Heart left ventricle (tissue), 13 donors: Measurements from ENCODE around the gene MAP4K4.

Source experiments
- POLR2A ChIP-seq, 2 donors: fragments of 450-650 bp; IDR thresholded peaks; one replicate each; pipeline ENCODE4 v1.6.1; 2017; ENCODE audit warnings: antibody characterized with exemption in 2 of 2, mild to moderate bottlenecking in 2 of 2, moderate library complexity in 2 of 2
- TF ChIP-seq, protein P1 (sequence below), 12 donors: fragments of 200-600 bp; sonication (generic) in 4 of 12; IDR thresholded peaks; one replicate each; pipeline versions ENCODE4 v1.5.0 to v1.8.0; 2018 to 2022; ENCODE audit warnings: antibody characterized with exemption in 12 of 12, mild to moderate bottlenecking in 5 of 12
- donor health status: ischemic (EF 13 %, LVEDD 7.1; RV severe dilation, severe dysfunction).
- donor health status: DM: no; HTN: yes; CAD: no.
- donor health status: DM: no; HTN: no; CAD: no.
- donor health status: ischemic (EF 25% LVEDD 6.9; RV normal size, moderate dysfunction).
- donor health status: ischemic (EF 25% LVEDD 5.7; RV mildly dilated, moderate dysfunction).
- donor health status: ischemic (EF 35%, LVEDD 5.7; RV mildly dilated, moderate dysfunction).
- donor health status: nonischemic (EF 11% LVEDD 7.7; RV severe dilation, severe dysfunction).
- donor health status: DM: yes; HTN: yes; CAD: no.
- donor health status: PGD.
- donor health status: ischemic (EF 29% LVEDD 5.4; RV normal size, mild dysfunction).
- donor health status: nonischemic (EF 23%, LVEDD 6.1; RV moderate dilation, normal function).

- no peak for TF ChIP-seq POLR2A (IDR thresholded peaks at IDR 0.05)
- TF ChIP-seq, protein P1, sequence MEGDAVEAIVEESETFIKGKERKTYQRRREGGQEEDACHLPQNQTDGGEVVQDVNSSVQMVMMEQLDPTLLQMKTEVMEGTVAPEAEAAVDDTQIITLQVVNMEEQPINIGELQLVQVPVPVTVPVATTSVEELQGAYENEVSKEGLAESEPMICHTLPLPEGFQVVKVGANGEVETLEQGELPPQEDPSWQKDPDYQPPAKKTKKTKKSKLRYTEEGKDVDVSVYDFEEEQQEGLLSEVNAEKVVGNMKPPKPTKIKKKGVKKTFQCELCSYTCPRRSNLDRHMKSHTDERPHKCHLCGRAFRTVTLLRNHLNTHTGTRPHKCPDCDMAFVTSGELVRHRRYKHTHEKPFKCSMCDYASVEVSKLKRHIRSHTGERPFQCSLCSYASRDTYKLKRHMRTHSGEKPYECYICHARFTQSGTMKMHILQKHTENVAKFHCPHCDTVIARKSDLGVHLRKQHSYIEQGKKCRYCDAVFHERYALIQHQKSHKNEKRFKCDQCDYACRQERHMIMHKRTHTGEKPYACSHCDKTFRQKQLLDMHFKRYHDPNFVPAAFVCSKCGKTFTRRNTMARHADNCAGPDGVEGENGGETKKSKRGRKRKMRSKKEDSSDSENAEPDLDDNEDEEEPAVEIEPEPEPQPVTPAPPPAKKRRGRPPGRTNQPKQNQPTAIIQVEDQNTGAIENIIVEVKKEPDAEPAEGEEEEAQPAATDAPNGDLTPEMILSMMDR (IDR thresholded peaks at IDR 0.05) = no peak
Measured at GRCh38 chr2:101679801-101680487, 17.6 kb upstream of the MAP4K4 start.
